ENCODE measurements around the gene KCTD16.

The KCTD16 gene

DNA sequence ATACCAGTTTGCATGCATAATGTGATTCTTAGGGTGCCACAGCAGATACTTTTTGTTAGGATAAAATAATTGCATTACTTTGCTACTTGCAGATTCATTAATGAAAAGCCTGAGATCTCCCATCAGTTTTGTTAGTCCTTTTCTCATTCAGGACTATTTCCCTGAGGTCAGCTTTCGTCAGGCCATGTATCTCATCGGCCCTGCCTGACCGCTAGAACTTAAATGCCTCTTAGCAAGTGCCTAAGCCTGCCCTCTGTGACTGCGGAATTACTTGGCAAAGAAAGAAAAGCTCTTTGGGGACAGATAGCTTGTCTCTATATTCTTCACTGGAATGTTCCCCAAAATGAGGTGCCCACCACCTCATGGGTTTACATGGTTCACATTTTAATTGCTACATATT is 147.8 kb downstream of the KCTD16 start:
- no peaks in the 10 kb centered on the region for H3K27me3 ChIP-seq (ENCODE audit: control insufficient read depth in 5 of 5, insufficient read depth in 4 of 5, low read length in 5 of 5)
- H3K9me3 ChIP-seq (ENCODE audit: control insufficient read depth in 5 of 5, low read length in 5 of 5), result no peaks in the 10 kb centered on the region
- H3K9ac ChIP-seq (ENCODE audit: low read length in 5 of 5), result no peak overlapping the region
- no peaks in the 10 kb centered on the region for H3K36me3 ChIP-seq (ENCODE audit: control insufficient read depth in 5 of 5, insufficient read depth in 5 of 5, low read length in 5 of 5)
- H3K4me3 ChIP-seq (ENCODE audit: low read depth in 1 of 5, low read length in 5 of 5), result no peak overlapping the region
- H3K27ac ChIP-seq (ENCODE audit: low read depth, low read length), result no peak overlapping the region
- H3K4me1 ChIP-seq (ENCODE audit: control insufficient read depth in 5 of 5, insufficient read depth in 5 of 5, low read length in 5 of 5), result no peaks in the 10 kb centered on the region

DNA sequence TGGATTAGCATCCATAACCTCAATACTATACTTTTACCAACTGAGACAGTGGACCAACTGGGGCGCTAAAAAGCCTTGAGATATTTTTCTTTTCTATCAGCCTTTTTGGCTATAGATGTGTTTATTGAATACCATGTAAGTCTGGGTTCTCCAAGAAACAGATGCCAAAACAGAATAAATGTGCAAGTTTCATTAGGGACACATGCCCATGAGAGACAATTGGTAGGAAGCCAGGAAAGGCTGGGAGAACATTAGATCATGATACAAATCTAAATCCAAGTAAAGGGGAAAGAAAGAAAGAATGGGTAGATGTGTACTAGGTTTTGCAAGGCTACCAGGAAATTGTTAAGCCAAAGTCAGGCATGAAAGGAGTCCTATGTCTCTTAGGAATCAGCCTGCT is 152.5 kb downstream of the KCTD16 start:
- no peaks in the 10 kb centered on the region for H3K4me1 ChIP-seq (ENCODE audit: control insufficient read depth in 5 of 5, insufficient read depth in 5 of 5, low read length in 5 of 5)
- H3K27ac ChIP-seq (ENCODE audit: low read depth, low read length), result no peak overlapping the region
- H3K27me3 ChIP-seq (ENCODE audit: control insufficient read depth in 5 of 5, insufficient read depth in 4 of 5, low read length in 5 of 5), result no peaks in the 10 kb centered on the region
- no peak overlapping the region for H3K4me3 ChIP-seq (ENCODE audit: low read depth in 1 of 5, low read length in 5 of 5)
- no peaks in the 10 kb centered on the region for H3K9me3 ChIP-seq (ENCODE audit: control insufficient read depth in 5 of 5, low read length in 5 of 5)
- H3K9ac ChIP-seq (ENCODE audit: low read length in 5 of 5), result no peak overlapping the region
- H3K36me3 ChIP-seq (ENCODE audit: control insufficient read depth in 5 of 5, insufficient read depth in 5 of 5, low read length in 5 of 5), result no peaks in the 10 kb centered on the region

DNA sequence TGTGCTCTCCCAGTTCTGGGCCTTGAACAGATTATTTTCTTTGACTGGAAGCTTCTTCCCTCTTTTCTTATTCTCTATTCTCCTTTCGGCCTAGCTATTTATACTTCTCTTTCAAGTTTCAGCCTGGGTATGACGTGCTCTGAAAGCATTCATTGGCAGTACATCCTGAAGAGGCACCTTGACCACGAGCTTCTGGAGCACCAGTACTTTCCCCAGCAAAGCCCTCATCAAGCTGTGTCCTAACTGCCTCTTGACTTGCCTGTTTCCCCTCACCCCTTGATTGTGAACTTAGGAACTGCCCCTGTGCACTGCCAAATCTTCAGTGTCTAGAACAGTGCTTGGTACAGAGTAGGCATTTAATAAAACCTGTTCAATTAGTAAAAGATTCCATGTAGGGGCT is 154.9 kb downstream of the KCTD16 start:
- Histone ChIP-seq H3K27me3 (ENCODE audit: control insufficient read depth in 5 of 5, insufficient read depth in 4 of 5, low read length in 5 of 5) (no peaks in the 10 kb centered on the region), H3K4me1 (ENCODE audit: control insufficient read depth in 5 of 5, insufficient read depth in 5 of 5, low read length in 5 of 5) (no peaks in the 10 kb centered on the region), H3K27ac (ENCODE audit: low read depth, low read length) (no peak overlapping the region), H3K9ac (ENCODE audit: low read length in 5 of 5) (no peak overlapping the region), H3K4me3 (ENCODE audit: low read depth in 1 of 5, low read length in 5 of 5) (no peak overlapping the region), H3K36me3 (ENCODE audit: control insufficient read depth in 5 of 5, insufficient read depth in 5 of 5, low read length in 5 of 5) (no peaks in the 10 kb centered on the region), H3K9me3 (ENCODE audit: control insufficient read depth in 5 of 5, low read length in 5 of 5) (no peaks in the 10 kb centered on the region)

DNA sequence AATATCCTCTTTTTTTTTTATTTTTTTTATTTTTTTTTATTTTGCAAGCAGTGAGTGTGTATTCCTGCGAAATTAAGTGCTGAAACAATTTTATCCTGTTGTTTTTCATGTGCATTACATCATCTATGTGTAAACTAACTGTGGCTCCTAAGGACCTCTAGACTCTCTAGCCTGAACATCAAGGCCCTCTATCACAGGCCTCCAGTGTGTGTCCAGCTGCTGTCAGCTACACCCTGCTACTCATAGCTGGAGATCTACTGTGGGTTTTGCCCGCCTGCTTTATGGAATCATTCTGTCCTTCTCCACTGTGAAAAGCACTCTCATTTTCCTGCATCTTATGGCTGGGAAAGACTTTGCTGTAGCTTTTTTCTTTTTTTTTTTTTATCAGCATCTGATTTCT is 157.8 kb downstream of the KCTD16 start:
- Histone ChIP-seq H3K4me1 (ENCODE audit: control insufficient read depth in 5 of 5, insufficient read depth in 5 of 5, low read length in 5 of 5) (no peaks in the 10 kb centered on the region), H3K36me3 (ENCODE audit: control insufficient read depth in 5 of 5, insufficient read depth in 5 of 5, low read length in 5 of 5) (no peaks in the 10 kb centered on the region), H3K9me3 (ENCODE audit: control insufficient read depth in 5 of 5, low read length in 5 of 5) (no peaks in the 10 kb centered on the region), H3K27me3 (ENCODE audit: control insufficient read depth in 5 of 5, insufficient read depth in 4 of 5, low read length in 5 of 5) (no peaks in the 10 kb centered on the region), H3K4me3 (ENCODE audit: low read depth in 1 of 5, low read length in 5 of 5) (no peak overlapping the region), H3K9ac (ENCODE audit: low read length in 5 of 5) (no peak overlapping the region), H3K27ac (ENCODE audit: low read depth, low read length) (no peak overlapping the region)

DNA sequence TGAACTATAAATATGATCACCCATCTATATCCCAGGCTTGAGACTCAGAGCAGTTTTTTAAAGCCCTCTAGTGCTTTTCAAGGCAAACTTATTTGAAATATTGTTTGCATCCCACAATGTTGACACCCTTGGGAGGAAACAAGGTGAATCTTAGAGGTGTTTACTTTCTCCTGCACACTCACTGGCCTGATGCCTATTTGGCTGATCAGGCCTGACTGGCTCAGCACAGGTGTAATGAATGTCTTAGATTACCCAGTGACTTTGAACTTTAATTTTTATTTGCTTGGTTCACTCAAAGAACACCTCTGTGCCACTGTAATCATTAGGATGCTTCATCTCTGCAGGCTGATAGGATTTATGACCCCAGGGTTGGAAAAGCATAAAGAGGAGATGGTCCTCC is 158.3 kb downstream of the KCTD16 start:
- no peaks in the 10 kb centered on the region for H3K4me1 ChIP-seq (ENCODE audit: control insufficient read depth in 5 of 5, insufficient read depth in 5 of 5, low read length in 5 of 5)
- no peaks in the 10 kb centered on the region for H3K36me3 ChIP-seq (ENCODE audit: control insufficient read depth in 5 of 5, insufficient read depth in 5 of 5, low read length in 5 of 5)
- H3K9me3 ChIP-seq (ENCODE audit: control insufficient read depth in 5 of 5, low read length in 5 of 5), result no peaks in the 10 kb centered on the region
- H3K27me3 ChIP-seq (ENCODE audit: control insufficient read depth in 5 of 5, insufficient read depth in 4 of 5, low read length in 5 of 5), result no peaks in the 10 kb centered on the region
- no peak overlapping the region for H3K9ac ChIP-seq (ENCODE audit: low read length in 5 of 5)
- H3K27ac ChIP-seq (ENCODE audit: low read depth, low read length), result no peak overlapping the region
- no peak overlapping the region for H3K4me3 ChIP-seq (ENCODE audit: low read depth in 1 of 5, low read length in 5 of 5)

DNA sequence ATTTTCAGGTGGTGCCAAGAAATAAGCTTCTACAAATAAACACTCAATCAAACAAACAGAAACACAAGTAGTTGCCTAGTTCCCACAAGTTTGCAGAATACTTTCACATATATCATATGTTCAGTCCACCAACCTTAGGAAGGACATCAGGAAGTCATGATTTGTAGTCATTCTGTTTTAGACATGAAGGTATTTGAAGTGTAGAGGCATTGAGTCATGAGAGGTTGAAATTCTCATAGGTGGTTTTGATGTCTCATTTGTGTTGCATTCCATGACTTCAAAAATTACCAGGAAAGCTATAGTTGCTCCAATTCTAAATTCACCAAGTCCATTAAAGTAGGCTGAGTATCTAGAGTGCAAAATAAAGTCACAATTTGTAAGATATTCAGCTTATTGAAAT is 159.0 kb downstream of the KCTD16 start:
- Histone ChIP-seq H3K36me3 (ENCODE audit: control insufficient read depth in 5 of 5, insufficient read depth in 5 of 5, low read length in 5 of 5) (no peaks in the 10 kb centered on the region), H3K9ac (ENCODE audit: low read length in 5 of 5) (no peak overlapping the region), H3K27me3 (ENCODE audit: control insufficient read depth in 5 of 5, insufficient read depth in 4 of 5, low read length in 5 of 5) (no peaks in the 10 kb centered on the region)

DNA sequence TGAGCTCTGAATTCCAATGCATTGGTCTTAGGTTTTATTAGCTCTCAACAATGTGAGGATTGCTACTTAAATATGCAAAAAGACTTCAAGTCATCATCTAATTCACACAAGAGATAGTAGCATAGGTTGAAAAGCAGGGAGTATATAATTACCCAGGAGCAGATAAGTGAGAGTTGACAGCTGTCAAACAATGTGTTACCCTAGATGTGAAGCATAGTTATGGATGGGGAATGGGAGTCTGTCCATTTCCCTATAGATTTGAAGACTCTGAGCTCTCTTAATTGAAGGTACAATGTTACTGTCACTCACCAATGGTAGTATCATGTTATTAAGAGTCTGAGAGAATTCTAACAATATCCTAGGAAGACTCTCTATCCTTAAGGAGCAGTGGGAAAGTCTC is 160.7 kb downstream of the KCTD16 start:
- Histone ChIP-seq H3K4me1 (ENCODE audit: control insufficient read depth in 5 of 5, insufficient read depth in 5 of 5, low read length in 5 of 5) (no peaks in the 10 kb centered on the region), H3K27ac (ENCODE audit: low read depth, low read length) (no peak overlapping the region), H3K9ac (ENCODE audit: low read length in 5 of 5) (no peak overlapping the region), H3K27me3 (ENCODE audit: control insufficient read depth in 5 of 5, insufficient read depth in 4 of 5, low read length in 5 of 5) (no peaks in the 10 kb centered on the region), H3K4me3 (ENCODE audit: low read depth in 1 of 5, low read length in 5 of 5) (no peak overlapping the region), H3K9me3 (ENCODE audit: control insufficient read depth in 5 of 5, low read length in 5 of 5) (no peaks in the 10 kb centered on the region), H3K36me3 (ENCODE audit: control insufficient read depth in 5 of 5, insufficient read depth in 5 of 5, low read length in 5 of 5) (no peaks in the 10 kb centered on the region)

More for the DNA sequence above, 159.0 kb downstream of the KCTD16 start:
- Histone ChIP-seq H3K9me3 (ENCODE audit: control insufficient read depth in 5 of 5, low read length in 5 of 5) (no peaks in the 10 kb centered on the region), H3K27ac (ENCODE audit: low read depth, low read length) (no peak overlapping the region), H3K4me1 (ENCODE audit: control insufficient read depth in 5 of 5, insufficient read depth in 5 of 5, low read length in 5 of 5) (no peaks in the 10 kb centered on the region), H3K4me3 (ENCODE audit: low read depth in 1 of 5, low read length in 5 of 5) (no peak overlapping the region)

DNA sequence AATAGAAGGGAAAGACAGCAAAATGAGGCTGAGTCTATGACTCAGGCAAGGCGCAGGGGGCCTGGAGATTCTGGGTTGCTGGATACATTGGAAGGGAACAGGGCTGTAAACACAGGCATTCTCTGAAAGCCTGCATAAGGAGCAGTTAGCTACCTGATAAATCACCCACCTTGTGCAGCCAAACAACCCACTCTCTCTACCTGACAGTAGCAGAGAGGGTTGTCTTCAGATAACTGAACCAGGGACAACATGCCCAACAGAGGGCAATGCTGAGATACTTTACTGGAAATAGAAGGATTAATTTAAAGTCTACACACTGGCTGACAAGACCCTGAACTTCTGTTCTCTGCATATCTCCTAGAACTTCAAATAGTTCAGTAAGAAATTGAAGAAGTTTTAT is 161.6 kb downstream of the KCTD16 start:
- Histone ChIP-seq H3K4me1 (ENCODE audit: control insufficient read depth in 5 of 5, insufficient read depth in 5 of 5, low read length in 5 of 5) (no peaks in the 10 kb centered on the region), H3K9me3 (ENCODE audit: control insufficient read depth in 5 of 5, low read length in 5 of 5) (no peaks in the 10 kb centered on the region), H3K27ac (ENCODE audit: low read depth, low read length) (no peak overlapping the region), H3K36me3 (ENCODE audit: control insufficient read depth in 5 of 5, insufficient read depth in 5 of 5, low read length in 5 of 5) (no peaks in the 10 kb centered on the region), H3K9ac (ENCODE audit: low read length in 5 of 5) (no peak overlapping the region), H3K27me3 (ENCODE audit: control insufficient read depth in 5 of 5, insufficient read depth in 4 of 5, low read length in 5 of 5) (no peaks in the 10 kb centered on the region), H3K4me3 (ENCODE audit: low read depth in 1 of 5, low read length in 5 of 5) (no peak overlapping the region)

DNA sequence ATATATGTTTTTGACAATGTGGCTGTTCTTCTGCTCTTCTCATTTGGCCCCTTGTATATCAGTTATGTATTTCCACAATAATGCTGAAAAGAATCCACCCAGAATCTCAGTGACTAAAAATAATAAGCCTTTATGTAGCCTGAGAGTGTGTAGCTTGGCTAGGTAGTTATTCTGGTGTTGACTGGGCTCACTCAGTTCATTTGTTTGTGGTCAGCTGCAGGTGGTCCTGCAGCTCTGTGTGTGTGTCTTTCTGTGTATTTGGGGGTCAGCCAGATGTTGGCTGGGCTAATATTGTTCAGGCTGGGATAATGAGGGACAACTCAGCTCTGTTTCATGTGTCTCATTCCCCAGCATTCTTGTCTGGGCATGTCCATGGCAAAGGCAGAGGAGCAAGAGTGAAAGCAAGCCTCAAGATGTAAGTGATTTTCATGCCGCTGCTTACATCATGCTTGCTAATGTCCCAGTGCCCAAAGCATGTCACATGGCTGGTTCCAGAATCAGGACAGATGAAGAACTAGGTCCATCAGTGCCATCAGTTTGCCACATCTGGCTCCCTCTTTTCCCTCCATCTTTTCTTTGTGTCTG is 162.8 kb downstream of the KCTD16 start:
- H3K36me3 ChIP-seq (ENCODE audit: control insufficient read depth in 5 of 5, insufficient read depth in 5 of 5, low read length in 5 of 5), result no peaks in the 10 kb centered on the region
- H3K4me1 ChIP-seq (ENCODE audit: control insufficient read depth in 5 of 5, insufficient read depth in 5 of 5, low read length in 5 of 5), result no peaks in the 10 kb centered on the region
- no peak overlapping the region for H3K4me3 ChIP-seq (ENCODE audit: low read depth in 1 of 5, low read length in 5 of 5)
- no peaks in the 10 kb centered on the region for H3K9me3 ChIP-seq (ENCODE audit: control insufficient read depth in 5 of 5, low read length in 5 of 5)
- no peak overlapping the region for H3K9ac ChIP-seq (ENCODE audit: low read length in 5 of 5)
- no peak overlapping the region for H3K27ac ChIP-seq (ENCODE audit: low read depth, low read length)
- H3K27me3 ChIP-seq (ENCODE audit: control insufficient read depth in 5 of 5, insufficient read depth in 4 of 5, low read length in 5 of 5), result no peaks in the 10 kb centered on the region

DNA sequence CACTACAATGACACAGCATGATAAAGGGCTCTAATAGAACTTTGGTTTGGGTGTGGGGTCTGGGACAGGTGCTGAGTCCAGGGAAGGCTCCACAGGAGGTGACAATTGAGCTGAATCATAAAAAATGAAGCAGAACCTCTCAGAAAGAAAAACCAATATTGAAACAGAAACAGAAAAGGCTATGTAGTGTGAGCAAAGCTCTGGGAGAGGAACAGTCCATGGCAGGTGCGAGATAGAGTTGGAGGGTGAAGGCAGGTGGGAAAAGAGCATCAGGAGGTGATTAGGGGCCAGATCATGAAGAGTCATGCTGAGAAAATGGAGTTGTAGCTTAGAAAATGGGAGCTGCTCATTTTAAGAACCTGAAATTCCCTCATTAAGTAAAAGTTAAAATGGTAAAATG is 164.9 kb downstream of the KCTD16 start:
- Histone ChIP-seq H3K4me3 (ENCODE audit: low read depth in 1 of 5, low read length in 5 of 5) (no peak overlapping the region), H3K27me3 (ENCODE audit: control insufficient read depth in 5 of 5, insufficient read depth in 4 of 5, low read length in 5 of 5) (no peaks in the 10 kb centered on the region), H3K27ac (ENCODE audit: low read depth, low read length) (no peak overlapping the region), H3K9me3 (ENCODE audit: control insufficient read depth in 5 of 5, low read length in 5 of 5) (no peaks in the 10 kb centered on the region), H3K4me1 (ENCODE audit: control insufficient read depth in 5 of 5, insufficient read depth in 5 of 5, low read length in 5 of 5) (no peaks in the 10 kb centered on the region), H3K36me3 (ENCODE audit: control insufficient read depth in 5 of 5, insufficient read depth in 5 of 5, low read length in 5 of 5) (no peaks in the 10 kb centered on the region), H3K9ac (ENCODE audit: low read length in 5 of 5) (no peak overlapping the region)
